Measurements from ENCODE around the gene B3GAT1.
A peak's percentile ranks its signal among the peaks of the same experiment; 100 is the strongest.

The B3GAT1 gene

GRCh38 chr11:134441706-134442105 lies 29.7 kb upstream of the B3GAT1 start:
- DNase-seq (ENCODE audit: low spot score), result no peak

- DNase-seq (ENCODE audit: low spot score), result no peak
Observed at GRCh38 chr11:134441281-134441680, 29.2 kb upstream of the B3GAT1 start.

GRCh38 chr11:134440851-134441250 lies 28.8 kb upstream of the B3GAT1 start:
- DNase-seq (ENCODE audit: low spot score), result no peak

GRCh38 chr11:134438542-134439537 lies 26.8 kb upstream of the B3GAT1 start:
- no peak for DNase-seq (ENCODE audit: low spot score)

GRCh38 chr11:134437821-134438220 lies 25.8 kb upstream of the B3GAT1 start:
- no peak for DNase-seq (ENCODE audit: low spot score)

GRCh38 chr11:134436781-134437180 lies 24.7 kb upstream of the B3GAT1 start:
- DNase-seq (ENCODE audit: low spot score), result no peak

- no peak for DNase-seq (ENCODE audit: low spot score)
Observed at GRCh38 chr11:134433806-134434205, 21.8 kb upstream of the B3GAT1 start.

- no peak for DNase-seq (ENCODE audit: low spot score)
Observed at GRCh38 chr11:134433251-134433650, 21.2 kb upstream of the B3GAT1 start.

- DNase-seq (ENCODE audit: low spot score), result no peak
Observed at GRCh38 chr11:134432776-134433175, 20.7 kb upstream of the B3GAT1 start.

GRCh38 chr11:134429106-134429505 lies 17.1 kb upstream of the B3GAT1 start:
- no peak for DNase-seq (ENCODE audit: low spot score)

- DNase-seq (ENCODE audit: low spot score), result no peak
Observed at GRCh38 chr11:134425816-134426536, 13.9 kb upstream of the B3GAT1 start.

- DNase-seq (ENCODE audit: low spot score), result no peak
Observed at GRCh38 chr11:134425413-134425812, 13.4 kb upstream of the B3GAT1 start.

- no peak for DNase-seq (ENCODE audit: low spot score)
Observed at GRCh38 chr11:134423106-134423505, 11.1 kb upstream of the B3GAT1 start.

GRCh38 chr11:134417871-134418840 lies 6.1 kb upstream of the B3GAT1 start:
- DNase-seq (ENCODE audit: low spot score), result no peak

- DNase-seq (ENCODE audit: low spot score), result no peak
Observed at GRCh38 chr11:134416726-134417125, 4.7 kb upstream of the B3GAT1 start.

- peak; percentile 9 for DNase-seq (ENCODE audit: low spot score)
Observed at GRCh38 chr11:134414766-134415765, 3.0 kb upstream of the B3GAT1 start.

- no peak for DNase-seq (ENCODE audit: low spot score)
Observed at GRCh38 chr11:134413826-134414731, 2.0 kb upstream of the B3GAT1 start.

GRCh38 chr11:134413043-134413825 lies 1.2 kb upstream of the B3GAT1 start:
- no peak for DNase-seq (ENCODE audit: low spot score)

- no peak for DNase-seq (ENCODE audit: low spot score)
Observed at GRCh38 chr11:134410766-134411165, 1.3 kb downstream of the B3GAT1 start.
